C4-2B (cell line): ENCODE results near the gene TUBB4B.

ENCODE experiments used
- H3K27ac ChIP-seq: fragments of 450-650 bp; 2 replicates; pipeline ENCODE4 v1.5.1; 2017
- CTCF ChIP-seq: fragments of 450-650 bp; conservative IDR thresholded peaks from 2 replicates; pipeline ENCODE4 v1.5.1; 2017; ENCODE audit warnings: mild to moderate bottlenecking
- ZFX ChIP-seq: fragments of 450-650 bp; IDR thresholded peaks from 2 replicates; pipeline ENCODE4 v1.6.1; 2017

The TUBB4B gene

GRCh38 chr9:137227853-137228505 is 13.1 kb upstream of the TUBB4B start:
- peak overlapping the region; percentile 90 for H3K27ac ChIP-seq
- TF ChIP-seq CTCF (no peak; the same call in none of the 2 replicates), ZFX (no peak)

GRCh38 chr9:137228506-137228967 is 12.6 kb upstream of the TUBB4B start:
- TF ChIP-seq ZFX (no peak), CTCF (no peak)
- H3K27ac ChIP-seq = peak overlapping the region; percentile 90

GRCh38 chr9:137228968-137229896 is 11.9 kb upstream of the TUBB4B start:
- peak overlapping the region; percentile 90; the same call in 1 of the 2 replicates for H3K27ac ChIP-seq
- TF ChIP-seq CTCF = no peak
- TF ChIP-seq ZFX = no peak

- H3K27ac ChIP-seq = no peak overlapping the region; the same call in 1 of the 2 replicates
- no peak for TF ChIP-seq ZFX
- TF ChIP-seq CTCF = no peak
These were observed 11.0 kb upstream of the TUBB4B start for GRCh38 chr9:137229903-137230704.

- H3K27ac ChIP-seq = peak within 1 kb of the TSS; percentile 64; the same call in 1 of the 2 replicates
- TF ChIP-seq ZFX = no peak
- no peak for TF ChIP-seq CTCF
These were observed 10.2 kb upstream of the TUBB4B start, which contains the start of gene SLC34A3 for GRCh38 chr9:137230705-137231371. Gene SLC34A3, plus strand, starts transcription at chr9:137230901. Its CDS starts 802 bp downstream, at chr9:137231703.

GRCh38 chr9:137231372-137232039 is 9.6 kb upstream of the TUBB4B start:
- TF ChIP-seq ZFX = no peak
- no peak for TF ChIP-seq CTCF
- peak overlapping the region; percentile 64; the same call in 1 of the 2 replicates for H3K27ac ChIP-seq
